OCI-LY1 (cell line): Measurements from ENCODE around the gene HS3ST5.

Experiments
- H2AFZ ChIP-seq: fragments of 200-600 bp; sonication (generic), shearing (Covaris generic); 2 replicates; pipeline ENCODE4 v1.6.0; 2014; ENCODE audit warnings: antibody characterized with exemption, mild to moderate bottlenecking, low read length
- H3F3A ChIP-seq: fragments of 200-600 bp; sonication (generic), shearing (Covaris generic); 2 replicates; pipeline ENCODE4 v1.6.0; 2014; ENCODE audit warnings: mild to moderate bottlenecking, antibody characterized with exemption, low read length, moderate library complexity; ENCODE audit not compliant: insufficient read depth
- H3K27ac ChIP-seq: fragments of 200-600 bp; sonication (generic); 2 replicates; pipeline ENCODE4 v1.5.1; 2014; ENCODE audit warnings: low read length, mixed run types, mild to moderate bottlenecking, low read depth; ENCODE audit not compliant: poor library complexity, severe bottlenecking
- H3K27me3 ChIP-seq: fragments of 200-600 bp; sonication (generic); 2 replicates; pipeline ENCODE4 v1.6.0; 2014; ENCODE audit warnings: antibody characterized with exemption, mild to moderate bottlenecking, low read length, moderate library complexity; ENCODE audit not compliant: insufficient read depth
- H3K36me3 ChIP-seq: fragments of 200-600 bp; sonication (generic); 2 replicates; pipeline ENCODE4 v1.6.1; 2014; ENCODE audit warnings: mild to moderate bottlenecking, antibody characterized with exemption, low read length, moderate library complexity, mixed read lengths; ENCODE audit not compliant: insufficient read depth
- H3K4me1 ChIP-seq: fragments of 200-600 bp; sonication (generic); 2 replicates; pipeline ENCODE4 v1.5.1; 2014; ENCODE audit warnings: mild to moderate bottlenecking, low read length, moderate library complexity; ENCODE audit not compliant: insufficient read depth, severe bottlenecking
- H3K4me2 ChIP-seq: fragments of 200-600 bp; sonication (generic), shearing (Covaris generic); 2 replicates; pipeline ENCODE4 v1.6.1; 2014; ENCODE audit warnings: low read length
- H3K4me3 ChIP-seq: fragments of 200-600 bp; sonication (generic); 2 replicates; pipeline ENCODE4 v1.5.1; 2014; ENCODE audit warnings: low read length, low read depth, mild to moderate bottlenecking, mixed read lengths; ENCODE audit not compliant: poor library complexity, severe bottlenecking
- H3K79me2 ChIP-seq: fragments of 200-600 bp; shearing (Covaris generic); 2 replicates; pipeline ENCODE4 v1.6.1; 2016; ENCODE audit warnings: mixed run types, low read length, mixed read lengths; ENCODE audit not compliant: insufficient read depth
- H3K9ac ChIP-seq: fragments of 200-600 bp; sonication (generic), shearing (Covaris generic); 2 replicates; pipeline ENCODE4 v1.6.1; 2014; ENCODE audit warnings: mild to moderate bottlenecking, low read length, mixed read lengths
- H3K9me2 ChIP-seq: fragments of 200-600 bp; sonication (generic), shearing (Covaris generic); 2 replicates; pipeline ENCODE4 v1.6.1; 2014; ENCODE audit warnings: low read depth, mild to moderate bottlenecking, low read length, mixed read lengths
- H3K9me3 ChIP-seq: fragments of 200-600 bp; shearing (Covaris generic); 2 replicates; pipeline ENCODE4 v1.6.1; 2014; ENCODE audit warnings: low read length, mixed read lengths
- H4K20me1 ChIP-seq: fragments of 200-600 bp; sonication (generic), shearing (Covaris generic); 2 replicates; pipeline ENCODE4 v1.6.0; 2016; ENCODE audit warnings: mild to moderate bottlenecking, low read length; ENCODE audit not compliant: insufficient read depth
- EZH2 ChIP-seq: fragments of 200-600 bp; sonication (generic), shearing (Covaris generic); IDR thresholded peaks from 2 replicates; pipeline ENCODE4 v1.8.0; 2017; ENCODE audit warnings: borderline replicate concordance, mixed run types, mild to moderate bottlenecking, antibody characterized with exemption, low read length, moderate library complexity, mixed read lengths
- TF ChIP-seq, protein P1 (sequence below): fragments of 200-600 bp; sonication (generic), shearing (Covaris generic); IDR thresholded peaks from 2 replicates; pipeline ENCODE4 v1.5.1; 2017; ENCODE audit warnings: mild to moderate bottlenecking, antibody characterized with exemption, low read length, moderate library complexity, mixed read lengths

The HS3ST5 gene

GRCh38 chr6:114280239-114280982 is 62.4 kb downstream of the HS3ST5 start:
- Histone ChIP-seq H4K20me1 (no peaks in the 10 kb centered on the region), H3K9ac (no peak overlapping the region), H3K9me2 (no peaks in the 10 kb centered on the region), H3K27ac (no peak overlapping the region), H3K9me3 (no peaks in the 10 kb centered on the region), H3F3A (no peaks in the 10 kb centered on the region), H3K4me3 (no peak overlapping the region), H2AFZ (no peak overlapping the region), H3K4me1 (no peaks in the 10 kb centered on the region), H3K79me2 (no peaks in the 10 kb centered on the region), H3K36me3 (no peaks in the 10 kb centered on the region), H3K4me2 (no peak overlapping the region), H3K27me3 (no peaks in the 10 kb centered on the region)
- TF ChIP-seq EZH2: no peak
- TF ChIP-seq, protein P1, sequence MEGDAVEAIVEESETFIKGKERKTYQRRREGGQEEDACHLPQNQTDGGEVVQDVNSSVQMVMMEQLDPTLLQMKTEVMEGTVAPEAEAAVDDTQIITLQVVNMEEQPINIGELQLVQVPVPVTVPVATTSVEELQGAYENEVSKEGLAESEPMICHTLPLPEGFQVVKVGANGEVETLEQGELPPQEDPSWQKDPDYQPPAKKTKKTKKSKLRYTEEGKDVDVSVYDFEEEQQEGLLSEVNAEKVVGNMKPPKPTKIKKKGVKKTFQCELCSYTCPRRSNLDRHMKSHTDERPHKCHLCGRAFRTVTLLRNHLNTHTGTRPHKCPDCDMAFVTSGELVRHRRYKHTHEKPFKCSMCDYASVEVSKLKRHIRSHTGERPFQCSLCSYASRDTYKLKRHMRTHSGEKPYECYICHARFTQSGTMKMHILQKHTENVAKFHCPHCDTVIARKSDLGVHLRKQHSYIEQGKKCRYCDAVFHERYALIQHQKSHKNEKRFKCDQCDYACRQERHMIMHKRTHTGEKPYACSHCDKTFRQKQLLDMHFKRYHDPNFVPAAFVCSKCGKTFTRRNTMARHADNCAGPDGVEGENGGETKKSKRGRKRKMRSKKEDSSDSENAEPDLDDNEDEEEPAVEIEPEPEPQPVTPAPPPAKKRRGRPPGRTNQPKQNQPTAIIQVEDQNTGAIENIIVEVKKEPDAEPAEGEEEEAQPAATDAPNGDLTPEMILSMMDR: no peak

- Histone ChIP-seq H3K79me2 (no peaks in the 10 kb centered on the region), H3K27ac (no peak overlapping the region), H2AFZ (no peak overlapping the region), H3K4me3 (no peak overlapping the region), H3K9ac (no peak overlapping the region), H4K20me1 (no peaks in the 10 kb centered on the region), H3F3A (no peaks in the 10 kb centered on the region), H3K4me2 (no peak overlapping the region), H3K9me2 (no peaks in the 10 kb centered on the region), H3K4me1 (no peaks in the 10 kb centered on the region), H3K36me3 (no peaks in the 10 kb centered on the region), H3K27me3 (no peaks in the 10 kb centered on the region), H3K9me3 (no peaks in the 10 kb centered on the region)
- TF ChIP-seq EZH2: no peak
- TF ChIP-seq, protein P1: no peak
Measured at GRCh38 chr6:114277220-114277619, 65.6 kb downstream of the HS3ST5 start.

DNA sequence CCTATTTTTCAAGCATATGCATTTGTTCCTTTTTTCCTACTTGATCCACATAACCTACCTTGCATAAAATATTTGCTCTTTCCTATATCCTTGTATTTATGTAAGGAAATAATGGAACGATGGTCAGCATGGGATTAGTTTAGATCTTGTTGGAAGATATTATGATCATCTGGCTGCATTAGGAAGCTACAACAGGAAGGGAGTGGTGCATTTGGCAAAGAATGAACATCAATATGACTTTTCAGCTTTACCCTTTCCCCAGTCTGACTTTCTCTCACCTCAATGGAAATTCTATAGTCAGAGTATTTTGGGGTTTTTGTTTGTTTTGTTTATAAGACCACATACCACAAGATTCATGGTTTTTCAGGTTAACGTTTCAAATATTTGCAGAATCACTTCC is 66.0 kb downstream of the HS3ST5 start:
- H3K9me2 ChIP-seq: no peaks in the 10 kb centered on the region
- H3K9ac ChIP-seq: no peak overlapping the region
- no peaks in the 10 kb centered on the region for H4K20me1 ChIP-seq
- no peaks in the 10 kb centered on the region for H3K9me3 ChIP-seq
- H3F3A ChIP-seq: no peaks in the 10 kb centered on the region
- no peak overlapping the region for H3K27ac ChIP-seq
- H3K4me1 ChIP-seq: no peaks in the 10 kb centered on the region
- H2AFZ ChIP-seq: no peak overlapping the region
- no peaks in the 10 kb centered on the region for H3K36me3 ChIP-seq
- H3K27me3 ChIP-seq: no peaks in the 10 kb centered on the region
- TF ChIP-seq EZH2: no peak
- TF ChIP-seq, protein P1: no peak
- H3K4me2 ChIP-seq: no peak overlapping the region
- no peaks in the 10 kb centered on the region for H3K79me2 ChIP-seq
- no peak overlapping the region for H3K4me3 ChIP-seq
